ENCODE measurements around the gene TRIP10.

DNA sequence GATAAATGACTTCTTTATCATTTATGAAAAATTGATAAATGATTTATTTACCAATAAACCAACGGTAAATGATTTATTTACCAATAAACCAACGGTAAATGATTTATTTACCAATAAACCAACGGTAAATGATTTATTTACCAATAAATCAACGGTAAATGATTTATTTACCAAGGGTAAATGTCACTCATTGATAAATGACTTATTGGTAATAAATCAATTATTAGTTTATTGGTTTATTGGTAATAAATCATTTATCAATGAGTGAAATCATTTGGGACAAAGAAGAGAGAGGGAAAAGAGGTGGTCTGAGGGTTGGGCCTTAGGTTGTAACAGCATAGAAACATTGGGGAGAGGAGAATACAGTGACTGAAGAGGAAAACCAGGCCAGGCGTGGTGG, 54.5 kb downstream of the TRIP10 start:
- TF ChIP-seq POLR2AphosphoS5 (IDR thresholded peaks at IDR 0.05) (no peak), RAD21 (conservative IDR thresholded peaks at IDR 0.05) (no peak)
- TF ChIP-seq, protein P1, sequence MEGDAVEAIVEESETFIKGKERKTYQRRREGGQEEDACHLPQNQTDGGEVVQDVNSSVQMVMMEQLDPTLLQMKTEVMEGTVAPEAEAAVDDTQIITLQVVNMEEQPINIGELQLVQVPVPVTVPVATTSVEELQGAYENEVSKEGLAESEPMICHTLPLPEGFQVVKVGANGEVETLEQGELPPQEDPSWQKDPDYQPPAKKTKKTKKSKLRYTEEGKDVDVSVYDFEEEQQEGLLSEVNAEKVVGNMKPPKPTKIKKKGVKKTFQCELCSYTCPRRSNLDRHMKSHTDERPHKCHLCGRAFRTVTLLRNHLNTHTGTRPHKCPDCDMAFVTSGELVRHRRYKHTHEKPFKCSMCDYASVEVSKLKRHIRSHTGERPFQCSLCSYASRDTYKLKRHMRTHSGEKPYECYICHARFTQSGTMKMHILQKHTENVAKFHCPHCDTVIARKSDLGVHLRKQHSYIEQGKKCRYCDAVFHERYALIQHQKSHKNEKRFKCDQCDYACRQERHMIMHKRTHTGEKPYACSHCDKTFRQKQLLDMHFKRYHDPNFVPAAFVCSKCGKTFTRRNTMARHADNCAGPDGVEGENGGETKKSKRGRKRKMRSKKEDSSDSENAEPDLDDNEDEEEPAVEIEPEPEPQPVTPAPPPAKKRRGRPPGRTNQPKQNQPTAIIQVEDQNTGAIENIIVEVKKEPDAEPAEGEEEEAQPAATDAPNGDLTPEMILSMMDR (IDR thresholded peaks at IDR 0.05; ENCODE audit: poor library complexity, severe bottlenecking), result no peak
